AG09309 (cell line): Measurements from ENCODE around the gene IL34.
A peak's percentile ranks its signal among the peaks of the same experiment; 100 is the strongest.

Experiments
- DNase-seq: peaks from one replicate; pipeline ENCODE4 v3.0.0-alpha.2; 2010; ENCODE audit warnings: low read depth
- H3K4me3 ChIP-seq: 2 replicates; pipeline ENCODE4 v1.5.1; 2011; ENCODE audit warnings: mild to moderate bottlenecking, low read depth, low read length, moderate library complexity; ENCODE audit not compliant: control insufficient read depth
- CTCF ChIP-seq: IDR thresholded peaks from 2 replicates; pipeline ENCODE4 v1.5.1; 2011; ENCODE audit warnings: mild to moderate bottlenecking, low read depth, low read length, inconsistent platforms; ENCODE audit not compliant: insufficient read depth, control insufficient read depth; ENCODE audit errors: missing control alignments

IL34 gene

GRCh38 chr16:70682239-70683145 is 36.1 kb downstream of the IL34 start:
- no peak for TF ChIP-seq CTCF
- no peak for DNase-seq
- no peak overlapping the region for H3K4me3 ChIP-seq

- H3K4me3 ChIP-seq, result peak overlapping the region; percentile 85
- TF ChIP-seq CTCF, result no peak
- DNase-seq, result no peak
These were observed 37.0 kb downstream of the IL34 start for GRCh38 chr16:70683146-70683944.

GRCh38 chr16:70684146-70685060 is 38.0 kb downstream of the IL34 start:
- DNase-seq, result no peak
- TF ChIP-seq CTCF, result no peak
- peak overlapping the region; percentile 85 for H3K4me3 ChIP-seq

- no peak for TF ChIP-seq CTCF
- H3K4me3 ChIP-seq, result peak overlapping the region; percentile 85
- no peak for DNase-seq
These were observed 38.9 kb downstream of the IL34 start for GRCh38 chr16:70685061-70685937.

- peak within 1 kb of the TSS; percentile 85 for H3K4me3 ChIP-seq
- peak; percentile 46 for DNase-seq
- TF ChIP-seq CTCF, result no peak
These were observed 39.6 kb downstream of the IL34 start, which contains the start of gene MTSS2 for GRCh38 chr16:70685938-70686375. Gene MTSS2 (minus strand): TSS chr16:70686053. CDS start chr16:70685791, 262 bp downstream.
